ENCODE results near the gene CIT.

Gene CIT

DNA sequence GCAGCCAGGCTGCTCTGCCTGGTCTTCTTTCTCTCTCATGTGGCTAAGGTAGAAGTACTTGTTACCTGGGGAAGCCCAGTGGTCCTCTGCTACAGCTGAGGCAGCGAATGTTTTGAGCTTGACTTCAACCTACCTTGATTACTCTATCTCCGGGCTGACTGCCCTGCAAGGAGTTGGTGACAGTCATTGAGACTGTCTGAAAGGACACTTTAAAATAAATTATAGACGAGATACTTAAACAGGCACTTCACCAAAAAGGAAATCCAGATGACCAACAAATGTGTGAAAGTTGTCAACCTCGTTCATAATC lies 474 bp upstream of the CIT start:
- DNase-seq (ENCODE audit: low spot score), result no peak
- no peak for TF ChIP-seq CTCF (IDR thresholded peaks at IDR 0.05; ENCODE audit: extremely low read depth, missing control alignments)

GRCh38 chr12:119870457-119870856 lies 6.7 kb downstream of the CIT start:
- no peak for TF ChIP-seq CTCF (IDR thresholded peaks at IDR 0.05; ENCODE audit: extremely low read depth, missing control alignments)
- no peak for DNase-seq (ENCODE audit: low spot score)

- TF ChIP-seq CTCF (IDR thresholded peaks at IDR 0.05; ENCODE audit: extremely low read depth, missing control alignments), result no peak
- DNase-seq (ENCODE audit: low spot score), result no peak
These were observed 7.4 kb downstream of the CIT start for GRCh38 chr12:119869720-119870119.

- DNase-seq (ENCODE audit: low spot score), result no peak
- TF ChIP-seq CTCF (IDR thresholded peaks at IDR 0.05; ENCODE audit: extremely low read depth, missing control alignments), result no peak
These were observed 8.1 kb downstream of the CIT start for GRCh38 chr12:119868992-119869391.

DNA sequence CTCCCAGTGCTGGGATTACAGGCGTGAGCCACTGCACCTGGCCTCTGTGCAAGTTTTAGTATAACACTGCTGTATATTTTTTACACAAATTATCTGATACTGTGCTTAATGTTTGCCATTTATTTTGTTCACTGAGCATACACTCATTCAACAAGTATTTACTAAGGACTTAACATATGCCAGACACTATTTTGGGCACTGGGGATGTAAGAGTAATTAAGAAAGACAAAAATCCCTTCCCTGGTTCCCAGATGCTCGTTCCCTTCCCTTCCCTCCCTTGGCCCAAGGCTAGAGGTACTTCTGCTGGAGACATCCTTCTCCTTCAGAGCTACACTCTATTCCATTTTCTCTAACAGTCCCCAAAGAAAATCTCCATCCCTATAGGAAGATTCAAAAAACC lies 12.5 kb downstream of the CIT start:
- no peak for DNase-seq (ENCODE audit: low spot score)
- TF ChIP-seq CTCF (IDR thresholded peaks at IDR 0.05; ENCODE audit: extremely low read depth, missing control alignments), result no peak

- DNase-seq (ENCODE audit: low spot score), result no peak
- no peak for TF ChIP-seq CTCF (IDR thresholded peaks at IDR 0.05; ENCODE audit: extremely low read depth, missing control alignments)
These were observed 17.9 kb downstream of the CIT start for GRCh38 chr12:119859241-119859640.

GRCh38 chr12:119857041-119857591 lies 20.0 kb downstream of the CIT start:
- DNase-seq (ENCODE audit: low spot score), result no peak

More at GRCh38 chr12:119857041-119857591, 20.0 kb downstream of the CIT start:
- no peak for TF ChIP-seq CTCF (IDR thresholded peaks at IDR 0.05; ENCODE audit: extremely low read depth, missing control alignments)
